Suppressor macrophage (primary cell): ENCODE results near the gene PTPRD.

ENCODE experiments used
- DNase-seq, 4 experiments: peaks; one replicate each; pipeline ENCODE4 v3.0.0-alpha.2; 2020 to 2022

PTPRD gene

GRCh38 chr9:8880060-8880459 is 1732.7 kb downstream of the PTPRD start:
- no peak for DNase-seq

GRCh38 chr9:8879284-8879683 is 1733.5 kb downstream of the PTPRD start:
- DNase-seq, result no peak

DNA sequence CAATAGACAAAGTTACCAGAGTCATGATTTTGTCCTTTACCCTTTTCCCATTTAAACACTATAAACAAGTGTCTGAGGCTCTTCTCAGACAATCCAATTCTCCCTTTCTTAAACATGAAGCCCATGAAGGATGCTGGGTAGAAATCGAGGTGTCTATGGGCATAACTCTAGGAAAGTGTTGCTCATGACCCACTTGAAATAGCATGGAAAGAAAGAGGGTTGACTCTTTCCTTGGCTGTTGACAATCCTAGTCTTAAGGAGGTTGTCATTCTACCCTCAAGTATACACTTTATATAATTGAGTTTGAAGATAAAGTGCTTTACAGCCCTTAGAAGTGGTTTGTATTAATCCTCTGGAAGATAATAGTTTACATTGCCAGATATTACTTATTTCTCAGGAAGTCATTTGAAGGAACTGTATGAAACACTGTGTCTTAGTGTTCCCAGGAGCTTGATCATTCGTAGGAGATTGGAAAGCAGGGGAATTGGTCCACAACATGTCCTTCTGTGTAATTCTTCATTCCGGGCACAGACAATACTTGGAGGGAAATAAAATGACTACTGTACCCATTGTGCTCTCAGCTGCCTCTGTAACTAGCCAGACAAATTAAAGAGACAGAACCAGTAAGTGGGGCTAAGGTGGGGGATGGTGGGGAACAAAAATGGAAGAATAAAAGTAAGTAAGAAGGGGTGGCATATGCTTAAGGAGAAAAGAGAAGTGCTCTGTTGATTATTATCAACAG is 1734.9 kb downstream of the PTPRD start:
- no peak for DNase-seq

DNA sequence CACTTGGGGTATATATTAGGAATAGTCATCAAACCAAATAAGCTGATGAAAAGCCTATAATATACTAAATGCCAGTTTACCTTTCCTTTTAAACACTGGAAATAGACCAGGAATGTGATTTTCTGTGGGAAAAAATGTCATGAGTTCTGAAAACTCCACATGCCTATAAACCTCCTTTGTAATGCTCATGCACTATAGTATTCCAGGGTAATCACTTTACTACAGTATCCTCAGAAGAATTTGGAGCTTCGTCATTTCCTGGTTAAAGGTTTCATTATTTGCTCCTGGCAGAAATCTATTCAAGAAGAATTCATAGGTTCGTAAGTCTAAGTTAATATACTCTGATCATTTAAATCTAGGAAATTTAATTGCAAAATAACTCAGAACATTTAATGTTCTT is 1736.5 kb downstream of the PTPRD start:
- no peak for DNase-seq

- DNase-seq, result no peak
These were observed 1738.3 kb downstream of the PTPRD start for GRCh38 chr9:8874482-8874881.

- DNase-seq, result no peak
These were observed 1740.0 kb downstream of the PTPRD start for GRCh38 chr9:8872802-8873201.

GRCh38 chr9:8871796-8872445 is 1740.9 kb downstream of the PTPRD start:
- no peak for DNase-seq

GRCh38 chr9:8871396-8871795 is 1741.4 kb downstream of the PTPRD start:
- no peak for DNase-seq

DNA sequence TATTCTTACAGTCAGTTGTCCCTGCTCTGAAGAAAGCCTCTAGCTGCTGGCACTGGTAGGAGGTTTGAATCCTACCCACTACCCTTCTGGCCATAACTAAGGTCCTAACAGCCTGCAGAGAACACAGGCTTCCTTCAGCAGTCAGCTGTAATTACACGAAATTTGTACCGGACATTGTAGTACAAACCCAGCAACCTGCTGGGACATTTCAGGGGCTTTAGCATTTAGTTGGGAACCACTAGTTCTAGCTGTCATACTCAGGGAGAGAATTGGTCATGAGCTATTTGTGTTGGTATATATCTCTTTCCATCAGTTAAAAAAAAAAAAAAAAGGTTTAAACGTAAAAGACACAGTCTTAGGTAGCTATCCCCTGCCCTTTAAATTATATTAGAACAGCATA is 1743.0 kb downstream of the PTPRD start:
- no peak for DNase-seq

DNA sequence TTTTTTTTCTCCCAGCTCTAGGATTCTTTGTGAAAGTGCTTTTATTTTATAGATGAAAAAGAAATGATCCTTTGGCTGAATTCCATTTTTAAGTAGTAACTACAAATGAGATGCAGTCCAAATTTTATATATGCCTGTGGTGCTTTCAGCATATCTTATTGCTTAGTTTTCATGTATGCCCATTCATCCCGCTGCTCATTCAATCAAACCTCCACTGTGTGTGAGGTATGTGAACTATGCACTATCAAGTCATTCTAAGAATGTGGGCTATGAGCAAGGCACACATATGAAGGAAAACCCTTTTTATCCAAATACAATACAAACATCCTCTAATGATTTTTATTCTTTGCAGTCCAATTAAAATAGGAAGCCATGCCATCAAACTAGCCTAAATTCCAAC is 1744.2 kb downstream of the PTPRD start:
- DNase-seq, result no peak

- DNase-seq, result no peak
These were observed 1745.7 kb downstream of the PTPRD start for GRCh38 chr9:8867148-8867547.

GRCh38 chr9:8864545-8864896 is 1748.3 kb downstream of the PTPRD start:
- no peak for DNase-seq

- DNase-seq, result no peak
These were observed 1748.8 kb downstream of the PTPRD start for GRCh38 chr9:8863886-8864544.

DNA sequence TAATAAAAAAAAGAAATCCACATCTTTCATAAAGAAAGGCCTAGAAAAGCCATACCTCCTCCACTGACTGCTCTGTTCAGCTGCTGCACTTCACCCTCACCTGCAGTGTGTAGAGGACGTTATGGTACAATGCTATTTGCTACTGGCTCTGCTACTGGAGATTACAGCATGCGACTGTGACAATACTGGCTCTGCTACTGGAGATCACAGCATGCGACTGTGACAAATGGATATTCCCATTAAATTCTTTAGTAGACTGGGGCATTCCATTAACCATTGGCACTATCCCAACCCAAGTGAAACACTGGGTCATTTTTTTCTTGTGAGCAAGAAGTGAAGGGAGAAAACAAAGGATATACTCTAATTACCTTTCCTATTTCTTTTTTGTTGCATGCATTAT is 1749.7 kb downstream of the PTPRD start:
- no peak for DNase-seq

DNA sequence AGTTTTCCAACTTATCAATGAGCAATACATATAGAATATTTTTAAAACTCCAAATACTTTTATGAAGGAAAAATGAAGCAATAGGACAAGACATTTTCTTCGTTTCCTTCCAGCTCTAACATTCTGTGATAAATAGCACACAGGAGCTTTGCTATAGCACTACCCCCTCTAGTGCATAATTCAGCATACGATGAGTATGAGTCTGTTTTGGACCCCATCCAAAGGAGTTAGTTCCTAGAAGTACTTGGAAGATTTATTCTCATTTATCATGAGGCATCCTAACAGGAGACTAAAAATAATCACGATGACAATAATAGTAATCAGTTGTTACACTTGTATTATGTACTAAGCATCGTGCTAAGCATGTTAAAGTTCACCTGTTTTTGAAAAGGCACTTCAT is 1751.9 kb downstream of the PTPRD start:
- no peak for DNase-seq

DNA sequence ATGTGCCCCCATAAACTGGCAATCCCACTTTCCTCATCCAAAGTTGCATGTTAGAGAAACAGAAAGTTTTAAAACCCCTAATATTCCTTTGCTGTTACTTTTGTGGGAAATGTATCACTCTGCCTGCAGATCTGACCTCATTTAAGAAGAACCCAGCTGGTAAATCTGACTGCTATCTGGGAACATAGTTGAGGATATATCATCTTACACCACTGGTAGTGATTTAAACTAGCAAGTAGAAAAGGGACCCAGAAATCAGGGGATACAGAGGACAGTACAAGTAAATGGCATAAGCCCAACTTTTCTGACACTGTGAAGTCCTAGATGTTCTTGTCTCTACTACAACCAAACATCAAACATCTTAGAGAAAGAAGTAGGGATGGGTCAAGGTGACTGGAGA is 1752.7 kb downstream of the PTPRD start:
- no peak for DNase-seq

DNA sequence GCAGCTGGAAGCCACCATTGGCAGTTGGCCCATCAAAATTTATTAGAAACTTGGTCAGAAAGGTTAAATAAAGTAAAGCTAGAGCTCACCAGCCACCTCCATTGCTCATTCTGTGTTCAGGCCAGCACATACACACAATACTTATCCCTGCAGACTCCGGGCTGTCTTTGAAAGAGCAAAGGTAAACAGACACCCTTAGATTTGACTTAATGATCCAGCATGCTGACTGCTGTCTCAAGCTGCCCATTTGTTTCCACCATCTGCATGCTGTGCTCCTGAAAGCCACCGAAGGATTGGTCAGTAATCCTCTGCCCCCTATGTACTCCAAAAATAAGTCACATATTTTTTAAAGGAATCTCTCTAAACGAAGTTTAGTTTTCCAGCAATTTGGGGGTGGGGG is 1753.4 kb downstream of the PTPRD start:
- no peak for DNase-seq

DNA sequence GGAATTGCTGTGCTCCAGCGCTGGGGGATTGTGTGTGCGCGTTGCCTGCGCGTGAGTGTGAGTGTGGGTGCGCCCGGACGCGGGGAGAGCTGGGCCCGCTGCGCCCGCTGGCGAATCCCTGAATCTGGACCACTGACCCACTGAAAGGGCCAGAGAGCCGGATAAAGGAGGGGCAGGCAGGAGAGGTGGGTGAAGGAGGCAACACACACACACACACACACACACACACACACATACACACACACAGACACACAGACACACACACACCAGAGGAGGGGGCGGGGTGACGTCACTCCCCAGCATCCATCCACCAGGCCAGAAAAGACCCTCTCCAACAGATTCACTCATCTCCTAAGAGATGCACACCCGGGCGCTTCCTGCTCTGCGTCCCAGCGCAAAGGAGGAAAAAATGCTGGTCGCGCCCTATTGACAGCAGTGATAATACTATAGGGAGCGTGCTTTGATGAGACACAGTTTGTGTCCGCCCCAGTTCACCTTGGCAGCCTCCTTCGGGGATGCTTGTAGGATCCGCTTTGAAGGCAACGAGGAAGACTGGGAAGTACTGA is 1754.1 kb downstream of the PTPRD start:
- DNase-seq, result peak in 1 of 4 experiments; percentile 2

GRCh38 chr9:8857926-8858595 is 1754.7 kb downstream of the PTPRD start:
- peak in 3 of 4 experiments; percentile 4 to 22 (median 18) for DNase-seq

GRCh38 chr9:8857068-8857925 is 1755.5 kb downstream of the PTPRD start:
- peak in 3 of 4 experiments; percentile 2 to 21 (median 19) for DNase-seq

GRCh38 chr9:8856396-8857067 is 1756.3 kb downstream of the PTPRD start:
- DNase-seq, result no peak
